IMR-90 (cell line): ENCODE results near the gene CHST8. TPM values are rescaled to one million over a fixed set of nuclear protein-coding genes. Genes with fewer than 3 reads are reported as not detected.
A peak's percentile ranks its signal among the peaks of the same experiment; 100 is the strongest.

ENCODE experiments used
- ATAC-seq: fragments of 200-7000 bp; cut with Tn5 transposase; 2 replicates; pipeline ENCODE4 v1.9.1; 2020; ENCODE audit warnings: low read depth, mild to moderate bottlenecking, moderate library complexity
- BruUV-seq: library from RNA; stranded (reverse); fragments of 400-500 nt; replicated peaks from 2 replicates; lab custom pipeline; 2021; lab: Mats Ljungman, UMichigan
- CTCF ChIA-PET: fragments of 300-600 bp; formaldehyde crosslinking; extraction: SDS; loops from one replicate; lab custom pipeline; 2021; ENCODE audit warnings: antibody characterized with exemption; lab: Yijun Ruan, JAX
- POLR2A ChIA-PET: fragments of 300-600 bp; sonication (Branson Sonifier 250); formaldehyde crosslinking; loops from one replicate; lab custom pipeline; 2022; ENCODE audit warnings: antibody characterized with exemption; ENCODE audit not compliant: unreplicated experiment; lab: Charles Lee
- DNase-seq: peaks from one replicate; pipeline ENCODE4 v3.0.0; 2013
- H2AFZ ChIP-seq: replicated peaks from 2 replicates; pipeline ENCODE3; 2013; ENCODE audit warnings: low read length, mild to moderate bottlenecking; ENCODE audit not compliant: poor library complexity
- H2AK5ac ChIP-seq: 2 replicates; pipeline ENCODE4 v1.6.1; 2013; ENCODE audit warnings: low read depth, low read length, inconsistent platforms
- H2AK9ac ChIP-seq: replicated peaks from 2 replicates; pipeline ENCODE3; 2013; ENCODE audit warnings: mild to moderate bottlenecking, low read depth, low read length, moderate library complexity; ENCODE audit not compliant: poor library complexity
- H2BK120ac ChIP-seq: 2 replicates; pipeline ENCODE4 v1.6.1; 2013; ENCODE audit warnings: low read depth, low read length, inconsistent platforms
- H2BK15ac ChIP-seq: 3 replicates; pipeline ENCODE4 v1.6.1; 2013; ENCODE audit warnings: low read depth, low read length, inconsistent platforms
- H2BK20ac ChIP-seq: 2 replicates; pipeline ENCODE4 v1.6.1; 2013; ENCODE audit warnings: low read depth, mild to moderate bottlenecking, inconsistent platforms, low read length, moderate library complexity
- H2BK5ac ChIP-seq: 2 replicates; pipeline ENCODE4 v1.6.1; 2013; ENCODE audit warnings: mild to moderate bottlenecking, low read depth, low read length, inconsistent platforms; ENCODE audit not compliant: poor library complexity, severe bottlenecking
- H3K14ac ChIP-seq: replicated peaks from 2 replicates; pipeline ENCODE4 v1.6.1; 2013; ENCODE audit warnings: low read depth, low read length, inconsistent platforms
- H3K18ac ChIP-seq: 2 replicates; pipeline ENCODE4 v1.6.1; 2013; ENCODE audit warnings: low read depth, low read length, control low read depth
- H3K23ac ChIP-seq: 2 replicates; pipeline ENCODE4 v1.6.1; 2013; ENCODE audit warnings: low read depth, low read length, inconsistent platforms
- H3K27ac ChIP-seq: 2 replicates; pipeline ENCODE4 v1.5.1; 2013; ENCODE audit warnings: mild to moderate bottlenecking, control low read depth, low read length; ENCODE audit not compliant: insufficient read depth
- H3K27me3 ChIP-seq: 2 replicates; pipeline ENCODE4 v1.6.1; 2013; ENCODE audit warnings: low read length; ENCODE audit not compliant: control insufficient read depth, insufficient read depth
- H3K36me3 ChIP-seq: 2 replicates; pipeline ENCODE4 v1.6.1; 2013; ENCODE audit warnings: low read length, mixed read lengths; ENCODE audit not compliant: control insufficient read depth, insufficient read depth
- H3K4ac ChIP-seq: 2 replicates; pipeline ENCODE4 v1.6.1; 2013; ENCODE audit warnings: low read depth, low read length, inconsistent platforms
- H3K4me1 ChIP-seq: 2 replicates; pipeline ENCODE4 v1.6.1; 2013; ENCODE audit warnings: low read length, mixed read lengths; ENCODE audit not compliant: control insufficient read depth, insufficient read depth
- H3K4me2 ChIP-seq: 2 replicates; pipeline ENCODE4 v1.6.1; 2013; ENCODE audit warnings: low read depth, mild to moderate bottlenecking, control low read depth, low read length, moderate library complexity
- H3K4me3 ChIP-seq: 2 replicates; pipeline ENCODE4 v1.5.1; 2013; ENCODE audit warnings: low read depth, mild to moderate bottlenecking, control low read depth, low read length, moderate library complexity; ENCODE audit not compliant: insufficient read depth
- H3K56ac ChIP-seq: 2 replicates; pipeline ENCODE4 v1.6.1; 2013; ENCODE audit warnings: low read length, inconsistent platforms; ENCODE audit not compliant: insufficient read depth; ENCODE audit errors: extremely low read depth
- H3K79me1 ChIP-seq, 2 experiments: 2 replicates each; pipeline ENCODE4 v1.6.1; 2013; ENCODE audit warnings: low read length in 2 of 2, inconsistent platforms in 1 of 2, low read depth in 1 of 2
- H3K9ac ChIP-seq: 2 replicates; pipeline ENCODE4 v1.6.1; 2013; ENCODE audit warnings: low read depth, low read length, control low read depth
- H3K9me1 ChIP-seq: 2 replicates; pipeline ENCODE4 v1.6.1; 2013; ENCODE audit warnings: low read length, inconsistent platforms; ENCODE audit not compliant: insufficient read depth
- H3K9me3 ChIP-seq: 2 replicates; pipeline ENCODE4 v1.6.1; 2013; ENCODE audit warnings: low read length; ENCODE audit not compliant: control insufficient read depth, insufficient read depth
- H4K20me1 ChIP-seq: 2 replicates; pipeline ENCODE4 v1.6.1; 2013; ENCODE audit warnings: low read length, inconsistent platforms; ENCODE audit not compliant: insufficient read depth
- H4K5ac ChIP-seq: 2 replicates; pipeline ENCODE4 v1.6.1; 2013; ENCODE audit warnings: mild to moderate bottlenecking, low read depth, low read length, control low read depth
- H4K8ac ChIP-seq, 2 experiments: 2 replicates each; pipeline ENCODE4 v1.6.1; 2013; ENCODE audit warnings: low read depth in 2 of 2, low read length in 2 of 2, control low read depth in 1 of 2, inconsistent platforms in 1 of 2
- H4K91ac ChIP-seq: 2 replicates; pipeline ENCODE4 v1.6.1; 2013; ENCODE audit warnings: low read depth, low read length, inconsistent platforms; ENCODE audit not compliant: insufficient read depth
- BHLHE40 ChIP-seq: fragments of 150-350 bp; IDR thresholded peaks from 2 replicates; pipeline ENCODE4 v1.6.1; 2016; ENCODE audit warnings: mild to moderate bottlenecking, low read depth, low read length
- CEBPB ChIP-seq: IDR thresholded peaks from 2 replicates; pipeline ENCODE4 v1.6.1; 2012; ENCODE audit warnings: low read depth, low read length, improper control_type of control experiment
- CTCF ChIP-seq: conservative IDR thresholded peaks from 2 replicates; pipeline ENCODE4 v1.5.1; 2012; ENCODE audit warnings: mild to moderate bottlenecking, low read depth, low read length, improper control_type of control experiment
- MAFK ChIP-seq: IDR thresholded peaks from 2 replicates; pipeline ENCODE4 v1.6.1; 2012; ENCODE audit warnings: low read depth, low read length, improper control_type of control experiment
- MAZ ChIP-seq: IDR thresholded peaks from 2 replicates; pipeline ENCODE4 v1.6.1; 2012; ENCODE audit warnings: low read depth, mild to moderate bottlenecking, low read length, improper control_type of control experiment, moderate library complexity, borderline replicate concordance
- MXI1 ChIP-seq: IDR thresholded peaks from 2 replicates; pipeline ENCODE4 v1.6.1; 2012; ENCODE audit warnings: low read depth, mild to moderate bottlenecking, low read length, moderate library complexity, borderline replicate concordance
- WGBS, 2 experiments: methylation state at CpG; one replicate each; pipeline versions ENCODE4 v1.1.5 to v1.1.7; 2013; ENCODE audit warnings: missing lambda C conversion rate in 2 of 2; ENCODE audit not compliant: insufficient read length in 1 of 2; ENCODE audit errors: extremely low coverage in 2 of 2; 5-methylcytosine and 5-hydroxymethylcytosine counted together
- dilution Hi-C: fragments of 300-500 bp; cut with HindIII; formaldehyde crosslinking; loops from one replicate; pipeline ENCODE4 v1.14.3; 2018; ENCODE audit warnings: low sequenced_read_pairs; ENCODE audit not compliant: unreplicated experiment
- in situ Hi-C: fragments of 300-500 bp; cut with MboI; formaldehyde crosslinking; loops from 3 replicates; pipeline ENCODE4 v1.14.3; 2019; ENCODE audit warnings: low sequenced_read_pairs, inconsistent platforms, mixed read lengths
- intact Hi-C: fragments of 100-400 bp; cut with micrococcal nuclease; formaldehyde crosslinking; loops from 2 replicates; pipeline ENCODE4 v1.10.0; 2022
- polyA plus RNA-seq, 3 experiments: library from polyadenylated mRNA; depleted of rRNA; stranded (reverse); fragments of >200 nt; gene quantifications; 2 replicates each; pipeline ENCODE4 v1.2.3, GENCODE V29; 2012; ENCODE audit warnings: low replicate concordance in 1 of 3
- total RNA-seq: library from RNA; depleted of rRNA; stranded (reverse); fragments of >200 nt; gene quantifications from 2 replicates; pipeline ENCODE4 v1.2.3, GENCODE V29; 2012

Gene CHST8
- total and polyA plus RNA-seq, 2 of the 4 experiments (the other 2 are of a cell fraction), result not detected

- no peak overlapping the region for H2BK15ac ChIP-seq
- H3K9me1 ChIP-seq, result no peaks in the 10 kb centered on the region; the same call in 1 of the 2 replicates
- TF ChIP-seq BHLHE40 (no peak), MXI1 (no peak), CTCF (no peak), CEBPB (no peak), MAFK (no peak), MAZ (no peak)
- H4K8ac ChIP-seq, result no peak overlapping the region
- H2AK9ac ChIP-seq, result peak overlapping the region; percentile 13
- no peak overlapping the region for H2BK20ac ChIP-seq
- no peaks in the 10 kb centered on the region for H3K9me3 ChIP-seq
- no peak overlapping the region for H3K4ac ChIP-seq
- H3K4me1 ChIP-seq, result peaks cover 2% of the 10 kb centered on the region; the same call in 1 of the 2 replicates
- H3K27me3 ChIP-seq, result no peaks in the 10 kb centered on the region; the same call in 1 of the 2 replicates
- no peaks in the 10 kb centered on the region for H3K36me3 ChIP-seq
- H2BK5ac ChIP-seq, result no peak overlapping the region
- H3K23ac ChIP-seq, result no peak overlapping the region
- H3K79me1 ChIP-seq, result no peaks in the 10 kb centered on the region
- no peaks in the 10 kb centered on the region for H4K20me1 ChIP-seq
- 100% methylated on average over 1 of the region's 7 CpGs; no CpG with 5 or more reads in 1 of the 2 experiments for WGBS, 2 experiments
- ATAC-seq (no peak), DNase-seq (no peak)
- H3K9ac ChIP-seq, result no peak overlapping the region
- ChIA-PET CTCF (no interaction called here), POLR2A (no interaction called here)
- no peak overlapping the region for H3K27ac ChIP-seq
- H2AK5ac ChIP-seq, result no peak overlapping the region
- no peak overlapping the region for H3K4me2 ChIP-seq
- H2AFZ ChIP-seq, result peak overlapping the region; percentile 33
- no peak overlapping the region for H3K14ac ChIP-seq
- in situ Hi-C loops (no loop called here), intact Hi-C loops (no loop called here), dilution Hi-C loops (no loop called here)
- H4K91ac ChIP-seq, result no peak overlapping the region
- no peak overlapping the region for H3K18ac ChIP-seq
- no peak overlapping the region for H2BK120ac ChIP-seq
- no peak overlapping the region for H3K56ac ChIP-seq
- no peak overlapping the region for H4K5ac ChIP-seq
- no TSS peak for BruUV-seq
- no peak overlapping the region for H3K4me3 ChIP-seq
Measured at GRCh38 chr19:33754361-33754760, 132.6 kb downstream of the CHST8 start.
